Heart left ventricle (tissue), 16 donors: ENCODE results near the gene CABP2. TPM values are rescaled to one million over a fixed set of nuclear protein-coding genes. Genes with fewer than 3 reads are reported as not detected.

Source experiments
- ATAC-seq, 4 donors: fragments of 200-7000 bp; cut with Tn5 transposase; one replicate each; pipeline ENCODE4 v1.9.1; 2020 to 2022; ENCODE audit warnings: moderate library complexity in 4 of 4, mild to moderate bottlenecking in 3 of 4, moderate number of reproducible peaks in 1 of 4
- DNase-seq, 5 donors: peaks; one replicate each; pipeline ENCODE4 v3.0.0-alpha.2; 2020
- H3K27ac ChIP-seq, 12 donors: fragments of 200-600 bp; sonication (generic) in 4 of 12; one replicate each; pipeline versions ENCODE4 v1.5.0 to v1.8.0; 2016 to 2022; ENCODE audit warnings: mild to moderate bottlenecking in 2 of 12
- H3K27me3 ChIP-seq, 9 donors: fragments of 200-600 bp; sonication (generic) in 2 of 9; one replicate each; pipeline versions ENCODE4 v1.5.1 to v1.8.0; 2016 to 2022; ENCODE audit warnings: mild to moderate bottlenecking in 3 of 9
- H3K36me3 ChIP-seq, 9 donors: fragments of 200-600 bp; sonication (generic) in 2 of 9; one replicate each; pipeline versions ENCODE4 v1.5.0 to v1.8.0; 2018 to 2022; ENCODE audit warnings: mild to moderate bottlenecking in 2 of 9
- H3K4me1 ChIP-seq, 12 donors: fragments of 200-600 bp; sonication (generic) in 4 of 12; one replicate each; pipeline versions ENCODE4 v1.5.0 to v1.8.0; 2016 to 2022; ENCODE audit warnings: mild to moderate bottlenecking in 3 of 12
- H3K4me3 ChIP-seq, 12 donors: fragments of 200-600 bp; sonication (generic) in 4 of 12; one replicate each; pipeline versions ENCODE4 v1.5.0 to v1.8.0; 2017 to 2022; ENCODE audit warnings: mild to moderate bottlenecking in 9 of 12, moderate library complexity in 4 of 12
- H3K9me3 ChIP-seq, 12 donors: fragments of 200-600 bp; sonication (generic) in 4 of 12; one replicate each; pipeline versions ENCODE4 v1.5.0 to v1.8.0; 2016 to 2022; ENCODE audit warnings: mild to moderate bottlenecking in 1 of 12
- POLR2A ChIP-seq, 2 donors: fragments of 450-650 bp; IDR thresholded peaks; one replicate each; pipeline ENCODE4 v1.6.1; 2017; ENCODE audit warnings: antibody characterized with exemption in 2 of 2, mild to moderate bottlenecking in 2 of 2, moderate library complexity in 2 of 2
- WGBS, 4 donors: extraction: QIAGEN DNeasy Blood & Tissue Kit in 2 of 4; methylation state at CpG; one replicate each; pipeline versions ENCODE4 v1.1.5 to v1.1.7; 2013 to 2018; 5-methylcytosine and 5-hydroxymethylcytosine counted together
- intact Hi-C, 10 donors: fragments of 100-400 bp; cut with DNase I; formaldehyde crosslinking; loops; one replicate each; pipeline versions ENCODE4 v1.11.1 to v1.14.2; 2022
- microRNA-seq, 4 donors: library from miRNA; unstranded; fragments of <30 nt; microRNA quantifications; one replicate each; pipeline versions ENCODE4 to v1.2.0, GENCODE V29; 2017 to 2020
- polyA plus RNA-seq, 2 donors: library from polyadenylated mRNA; stranded (reverse); fragments of 200-250 nt; gene quantifications; one replicate each; pipeline ENCODE4 v1.2.3, GENCODE V29; 2013
- total RNA-seq, 9 donors: library from RNA; depleted of rRNA in 2 of 9; stranded (reverse); fragments of >200 nt in 2 of 9; fragmentation: NEBNext Ultra II Directional in 3 of 9; extraction: Animal tissue kit (Norgen Biotek cat#: 25700) in 3 of 9; gene quantifications; one replicate each; pipeline versions ENCODE4 v1.1.0 to v1.2.4, GENCODE V29; 2016 to 2023
- TF ChIP-seq, protein P1 (sequence below), 12 donors: fragments of 200-600 bp; sonication (generic) in 4 of 12; IDR thresholded peaks; one replicate each; pipeline versions ENCODE4 v1.5.0 to v1.8.0; 2018 to 2022; ENCODE audit warnings: antibody characterized with exemption in 12 of 12, mild to moderate bottlenecking in 5 of 12
- donor health status: ischemic (EF 13 %, LVEDD 7.1; RV severe dilation, severe dysfunction).
- donor health status: healthy with polysubstance abuse.
- donor health status: DM: no; HTN: yes; CAD: no.
- donor health status: DM: no; HTN: no; CAD: no.
- donor health status: ischemic (EF 25% LVEDD 6.9; RV normal size, moderate dysfunction).
- donor health status: ischemic (EF 25% LVEDD 5.7; RV mildly dilated, moderate dysfunction).
- donor health status: healthy.
- donor health status: DM: yes; HTN: yes; CAD: no.
- donor health status: ischemic (EF 35%, LVEDD 5.7; RV mildly dilated, moderate dysfunction).
- donor health status: nonischemic (EF 11% LVEDD 7.7; RV severe dilation, severe dysfunction).
- donor health status: DM: yes; HTN: yes; CAD: no.
- donor health status: PGD.
- donor health status: ischemic (EF 29% LVEDD 5.4; RV normal size, mild dysfunction).
- donor health status: nonischemic (EF 23%, LVEDD 6.1; RV moderate dilation, normal function).

Gene CABP2
- total and polyA plus RNA-seq, 11 donors: not detected

DNA sequence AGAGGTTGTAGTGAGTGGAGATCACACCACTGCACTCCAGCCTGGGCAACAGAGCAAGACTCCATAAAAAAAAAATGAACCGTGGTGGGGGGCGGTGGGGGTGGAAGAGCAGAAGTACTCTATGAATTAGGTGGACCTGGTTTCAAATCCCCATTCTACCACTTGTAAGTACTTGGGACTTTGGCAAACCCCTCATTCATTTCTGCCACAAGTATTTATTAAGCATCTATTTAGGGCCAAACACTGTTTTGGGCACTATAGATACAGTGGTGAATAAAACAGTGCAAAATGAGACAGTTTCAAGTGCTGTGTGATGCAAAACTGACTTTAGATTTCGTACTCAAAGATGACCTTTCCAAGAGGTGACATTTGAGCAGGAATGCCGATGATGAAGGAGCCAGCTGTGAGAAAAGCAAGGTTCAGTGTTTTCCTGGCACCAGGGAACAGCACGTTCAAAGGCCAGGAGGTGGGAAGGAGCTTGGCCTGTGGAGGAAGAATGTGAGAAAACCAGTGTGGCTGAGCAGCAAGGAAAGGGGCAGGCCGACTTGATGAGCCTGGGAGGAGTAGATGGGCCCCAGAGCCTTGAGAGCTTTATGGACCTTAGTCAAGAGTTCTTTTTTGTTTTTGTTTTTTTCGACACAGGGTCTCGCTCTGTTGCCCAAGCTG is 52.8 kb downstream of the CABP2 start:
- TF ChIP-seq, protein P1, sequence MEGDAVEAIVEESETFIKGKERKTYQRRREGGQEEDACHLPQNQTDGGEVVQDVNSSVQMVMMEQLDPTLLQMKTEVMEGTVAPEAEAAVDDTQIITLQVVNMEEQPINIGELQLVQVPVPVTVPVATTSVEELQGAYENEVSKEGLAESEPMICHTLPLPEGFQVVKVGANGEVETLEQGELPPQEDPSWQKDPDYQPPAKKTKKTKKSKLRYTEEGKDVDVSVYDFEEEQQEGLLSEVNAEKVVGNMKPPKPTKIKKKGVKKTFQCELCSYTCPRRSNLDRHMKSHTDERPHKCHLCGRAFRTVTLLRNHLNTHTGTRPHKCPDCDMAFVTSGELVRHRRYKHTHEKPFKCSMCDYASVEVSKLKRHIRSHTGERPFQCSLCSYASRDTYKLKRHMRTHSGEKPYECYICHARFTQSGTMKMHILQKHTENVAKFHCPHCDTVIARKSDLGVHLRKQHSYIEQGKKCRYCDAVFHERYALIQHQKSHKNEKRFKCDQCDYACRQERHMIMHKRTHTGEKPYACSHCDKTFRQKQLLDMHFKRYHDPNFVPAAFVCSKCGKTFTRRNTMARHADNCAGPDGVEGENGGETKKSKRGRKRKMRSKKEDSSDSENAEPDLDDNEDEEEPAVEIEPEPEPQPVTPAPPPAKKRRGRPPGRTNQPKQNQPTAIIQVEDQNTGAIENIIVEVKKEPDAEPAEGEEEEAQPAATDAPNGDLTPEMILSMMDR (IDR thresholded peaks at IDR 0.05): no peak
- no peak for TF ChIP-seq POLR2A (IDR thresholded peaks at IDR 0.05)
- no peak for ATAC-seq
- Histone ChIP-seq H3K27ac (no peak overlapping the region), H3K4me3 (no peak overlapping the region), H3K9me3 (no peaks in the 10 kb centered on the region), H3K27me3 (no peaks in the 10 kb centered on the region), H3K4me1 (peaks cover 0 to 30% (median 17%) of the 10 kb centered on the region in 12 donors), H3K36me3 (no peaks in the 10 kb centered on the region)
- DNase-seq: no peak
- intact Hi-C loops: loop anchor here in 1 of 10 donors (5.0 kb wide), 1 partner anchor 37 kb away; the partner anchor contains the start of genes CDK2AP2 and PITPNM1
- WGBS, 4 donors: 85 to 90% (median 87%) methylated on average over 8 of the region's 8 CpGs

DNA sequence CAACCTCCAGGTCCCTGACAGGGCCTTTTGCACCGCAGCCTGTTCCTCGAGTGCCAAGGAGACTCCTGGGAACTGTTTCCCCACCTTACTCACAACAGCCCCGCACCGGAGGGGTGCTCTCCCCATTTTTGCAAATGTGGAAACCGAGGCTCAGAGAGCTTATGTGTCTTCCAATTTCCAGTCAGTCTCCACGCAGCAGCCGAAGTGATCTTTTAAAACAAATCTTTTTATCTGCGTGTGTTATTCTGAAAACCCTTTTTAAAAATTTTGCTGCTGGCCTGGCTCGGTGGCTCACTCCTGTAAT is 53.8 kb downstream of the CABP2 start:
- DNase-seq: no peak
- Histone ChIP-seq H3K4me1 (peaks cover 0 to 37% (median 20%) of the 10 kb centered on the region in 12 donors), H3K9me3 (no peaks in the 10 kb centered on the region), H3K27me3 (no peaks in the 10 kb centered on the region), H3K27ac (peak overlapping the region; percentile 72 to 94 (median 90)), H3K36me3 (no peaks in the 10 kb centered on the region), H3K4me3 (peak overlapping the region; percentile 56 to 98 (median 85))
- no peak for ATAC-seq
- TF ChIP-seq, protein P1 (IDR thresholded peaks at IDR 0.05): peak in 1 of 12 donors; percentile 3
- no peak for TF ChIP-seq POLR2A (IDR thresholded peaks at IDR 0.05)
- intact Hi-C loops: loop anchor here (1.0 to 10.0 kb wide), 11 partner anchors 27 to 69 kb away; partner anchors contain the start of genes PPP1CA (in 9 of the 10), TBC1D10C (in 7 of the 10), PITPNM1 (in 3 of the 10) and CDK2AP2 (in 2 of the 10)
- 11 to 19% (median 15%) methylated on average over 9 of the region's 9 CpGs for WGBS, 4 donors

Small RNAs within 50 kb of the gene (microRNA-seq; reads per million reads assigned to microRNA genes)
- gene MIR6752: 0 to 1.0 (median 0.13) reads per million in 4 donors

Other genes with a start within 250 kb of the CABP2 start
- gene ANKRD13D, start 234.1 kb downstream of the CABP2 start, total RNA-seq: 10 to 100 TPM in 6 of 9 donors, 1 to 10 TPM in 3; 7.6 to 43.6 (median 12.8) TPM
- 10 to 100 TPM; 12.3 to 17.6 TPM for gene ANKRD13D, start 234.1 kb downstream of the CABP2 start, polyA plus RNA-seq
- gene SSH3, start 219.9 kb downstream of the CABP2 start, total RNA-seq: 10 to 100 TPM; 10.8 to 23.9 (median 16.8) TPM
- 1 to 10 TPM; 8.1 to 9.4 TPM for gene SSH3, start 219.9 kb downstream of the CABP2 start, polyA plus RNA-seq
- gene POLD4, start 169.9 kb downstream of the CABP2 start, total RNA-seq: 100 to 1,000 TPM in 1 of 9 donors, 10 to 100 TPM in 8; 36.0 to 131 (median 57.1) TPM
- gene POLD4, start 169.9 kb downstream of the CABP2 start, polyA plus RNA-seq: 100 to 1,000 TPM in 1 of 2 donors, 10 to 100 TPM in 1; 83.0 to 164 TPM
- gene CLCF1, start 149.8 kb downstream of the CABP2 start, total RNA-seq: 1 to 10 TPM in 5 of 9 donors, under 1 TPM in 4; 0.25 to 6.1 (median 1.7) TPM
- 10 to 100 TPM in 1 of 2 donors, under 1 TPM in 1; 0.99 to 17.1 TPM for gene CLCF1, start 149.8 kb downstream of the CABP2 start, polyA plus RNA-seq
- gene RAD9A, start 131.5 kb downstream of the CABP2 start, total RNA-seq: 1 to 10 TPM; 3.5 to 9.1 (median 5.8) TPM
- 1 to 10 TPM; 7.6 to 8.0 TPM for gene RAD9A, start 131.5 kb downstream of the CABP2 start, polyA plus RNA-seq
- 100 to 1,000 TPM in 7 of 9 donors, 10 to 100 TPM in 2; 90.3 to 151 (median 105) TPM for gene PPP1CA, start 121.6 kb downstream of the CABP2 start, total RNA-seq
- gene PPP1CA, start 121.6 kb downstream of the CABP2 start, polyA plus RNA-seq: 100 to 1,000 TPM in 1 of 2 donors, 10 to 100 TPM in 1; 94.4 to 207 TPM
- gene TBC1D10C, start 119.4 kb downstream of the CABP2 start, total RNA-seq: 10 to 100 TPM in 1 of 9 donors, 1 to 10 TPM in 4, under 1 TPM in 4; 0.14 to 14.2 (median 1.6) TPM
- gene TBC1D10C, start 119.4 kb downstream of the CABP2 start, polyA plus RNA-seq: under 1 TPM; 0.61 to 0.88 TPM
- 10 to 100 TPM in 5 of 9 donors, 1 to 10 TPM in 4; 3.5 to 33.6 (median 11.8) TPM for gene CARNS1, start 107.8 kb downstream of the CABP2 start, total RNA-seq
- gene CARNS1, start 107.8 kb downstream of the CABP2 start, polyA plus RNA-seq: 1 to 10 TPM in 1 of 2 donors, under 1 TPM in 1; 0.89 to 6.2 TPM
- 10 to 100 TPM; 19.3 to 32.8 (median 25.2) TPM for gene RPS6KB2, start 95.0 kb downstream of the CABP2 start, total RNA-seq
- 10 to 100 TPM; 33.3 to 36.0 TPM for gene RPS6KB2, start 95.0 kb downstream of the CABP2 start, polyA plus RNA-seq
- gene PTPRCAP, start 85.8 kb downstream of the CABP2 start, total RNA-seq: 10 to 100 TPM in 1 of 9 donors, 1 to 10 TPM in 4, under 1 TPM in 4; 0.50 to 11.0 (median 1.3) TPM
- 1 to 10 TPM; 1.1 to 1.4 TPM for gene PTPRCAP, start 85.8 kb downstream of the CABP2 start, polyA plus RNA-seq
- 10 to 100 TPM; 14.6 to 53.3 (median 21.2) TPM for gene CORO1B, start 80.0 kb downstream of the CABP2 start, total RNA-seq
- gene CORO1B, start 80.0 kb downstream of the CABP2 start, polyA plus RNA-seq: 10 to 100 TPM; 17.1 to 37.0 TPM
- gene GPR152, start 70.7 kb downstream of the CABP2 start, total RNA-seq: not detected
- not detected for gene GPR152, start 70.7 kb downstream of the CABP2 start, polyA plus RNA-seq
- gene CABP4, start 68.1 kb downstream of the CABP2 start, total RNA-seq: 1 to 10 TPM in 3 of 9 donors, under 1 TPM in 5, not detected in 1; 0.25 to 4.2 (median 0.61) TPM
- gene CABP4, start 68.1 kb downstream of the CABP2 start, polyA plus RNA-seq: under 1 TPM; 0.44 to 0.57 TPM
- gene TMEM134, start 54.2 kb downstream of the CABP2 start, total RNA-seq: 100 to 1,000 TPM in 2 of 9 donors, 10 to 100 TPM in 7; 67.0 to 146 (median 77.2) TPM
- 10 to 100 TPM; 83.6 to 86.8 TPM for gene TMEM134, start 54.2 kb downstream of the CABP2 start, polyA plus RNA-seq
- 10 to 100 TPM; 41.7 to 69.2 (median 53.0) TPM for gene AIP, start 40.4 kb downstream of the CABP2 start, total RNA-seq
- 10 to 100 TPM; 73.1 to 96.4 TPM for gene AIP, start 40.4 kb downstream of the CABP2 start, polyA plus RNA-seq
- gene PITPNM1, start 18.1 kb downstream of the CABP2 start, total RNA-seq: 10 to 100 TPM; 24.9 to 69.1 (median 34.3) TPM
- gene PITPNM1, start 18.1 kb downstream of the CABP2 start, polyA plus RNA-seq: 10 to 100 TPM; 24.2 to 59.9 TPM
- 100 to 1,000 TPM in 2 of 9 donors, 10 to 100 TPM in 7; 37.0 to 123 (median 59.3) TPM for gene CDK2AP2, start 15.3 kb downstream of the CABP2 start, total RNA-seq
- 100 to 1,000 TPM in 1 of 2 donors, 10 to 100 TPM in 1; 82.7 to 461 TPM for gene CDK2AP2, start 15.3 kb downstream of the CABP2 start, polyA plus RNA-seq
- 100 to 1,000 TPM; 294 to 830 (median 341) TPM for gene GSTP1, start 60.4 kb upstream of the CABP2 start, total RNA-seq
- gene GSTP1, start 60.4 kb upstream of the CABP2 start, polyA plus RNA-seq: 100 to 1,000 TPM; 549 to 576 TPM
- gene NDUFV1, start 83.5 kb upstream of the CABP2 start, total RNA-seq: 100 to 1,000 TPM; 340 to 897 (median 583) TPM
- gene NDUFV1, start 83.5 kb upstream of the CABP2 start, polyA plus RNA-seq: 100 to 1,000 TPM; 342 to 401 TPM
- 10 to 100 TPM; 35.6 to 85.1 (median 49.3) TPM for gene NUDT8, start 106.5 kb upstream of the CABP2 start, total RNA-seq
- gene NUDT8, start 106.5 kb upstream of the CABP2 start, polyA plus RNA-seq: 100 to 1,000 TPM in 1 of 2 donors, 10 to 100 TPM in 1; 29.1 to 110 TPM
- under 1 TPM in 1 of 9 donors, not detected in 8; 0.30 TPM for gene TBX10, start 116.3 kb upstream of the CABP2 start, total RNA-seq
- gene TBX10, start 116.3 kb upstream of the CABP2 start, polyA plus RNA-seq: under 1 TPM in 1 of 2 donors, not detected in 1; 0.11 TPM
- not detected for gene ACY3, start 127.3 kb upstream of the CABP2 start, total RNA-seq
- gene ACY3, start 127.3 kb upstream of the CABP2 start, polyA plus RNA-seq: not detected
- gene ALDH3B2, start 151.2 kb upstream of the CABP2 start, total RNA-seq: not detected
- gene ALDH3B2, start 151.2 kb upstream of the CABP2 start, polyA plus RNA-seq: not detected